Loucy (cell line): ENCODE data around the gene WDR93.

ENCODE experiments used
- H2AFZ ChIP-seq: fragments of 200-600 bp; sonication (generic); 2 replicates; pipeline ENCODE4 v1.6.0; 2016; ENCODE audit warnings: antibody characterized with exemption, mild to moderate bottlenecking, low read length, moderate library complexity
- H3F3A ChIP-seq: fragments of 200-600 bp; 2 replicates; pipeline ENCODE4 v1.6.0; 2016; ENCODE audit warnings: antibody characterized with exemption, low read depth, mild to moderate bottlenecking
- H3K27me3 ChIP-seq: fragments of 200-600 bp; sonication (generic); 2 replicates; pipeline ENCODE4 v1.6.1; 2014; ENCODE audit warnings: low read length, mild to moderate bottlenecking; ENCODE audit not compliant: insufficient read depth, poor library complexity, severe bottlenecking
- H3K36me3 ChIP-seq: fragments of 200-600 bp; sonication (generic); 2 replicates; pipeline ENCODE4 v1.6.1; 2016; ENCODE audit warnings: low read length; ENCODE audit not compliant: insufficient read depth
- H3K4me1 ChIP-seq: fragments of 200-600 bp; sonication (generic); 2 replicates; pipeline ENCODE4 v1.5.1; 2014; ENCODE audit warnings: low read length, mild to moderate bottlenecking; ENCODE audit not compliant: insufficient read depth, poor library complexity, severe bottlenecking
- H3K4me2 ChIP-seq: fragments of 200-600 bp; sonication (generic); 2 replicates; pipeline ENCODE4 v1.6.0; 2014; ENCODE audit warnings: antibody characterized with exemption, low read length, low read depth, mild to moderate bottlenecking; ENCODE audit not compliant: poor library complexity, severe bottlenecking
- H3K4me3 ChIP-seq: fragments of 200-600 bp; sonication (generic); 2 replicates; pipeline ENCODE4 v1.5.1; 2014; ENCODE audit warnings: low read length, mild to moderate bottlenecking, mixed read lengths; ENCODE audit not compliant: poor library complexity, severe bottlenecking
- H3K79me2 ChIP-seq: fragments of 200-600 bp; sonication (generic); 2 replicates; pipeline ENCODE4 v1.6.1; 2014; ENCODE audit warnings: low read length; ENCODE audit not compliant: insufficient read depth
- H3K9ac ChIP-seq: fragments of 200-600 bp; sonication (generic); 2 replicates; pipeline ENCODE4 v1.6.0; 2014; ENCODE audit warnings: mild to moderate bottlenecking, low read depth, low read length, moderate library complexity; ENCODE audit not compliant: poor library complexity, severe bottlenecking
- H3K9me2 ChIP-seq: fragments of 200-600 bp; sonication (generic); replicated peaks from 2 replicates; pipeline ENCODE4 v1.6.1; 2016; ENCODE audit warnings: low read depth, low read length, mixed read lengths
- H3K9me3 ChIP-seq: fragments of 200-600 bp; sonication (generic); 2 replicates; pipeline ENCODE4 v1.6.1; 2014; ENCODE audit warnings: mild to moderate bottlenecking, antibody characterized with exemption, low read length, low read depth; ENCODE audit not compliant: insufficient read depth
- H4K20me1 ChIP-seq: fragments of 200-600 bp; sonication (generic); 2 replicates; pipeline ENCODE4 v1.6.0; 2014; ENCODE audit warnings: antibody characterized with exemption, low read length, mild to moderate bottlenecking; ENCODE audit not compliant: insufficient read depth, poor library complexity, severe bottlenecking
- EZH2phosphoT487 ChIP-seq: fragments of 200-600 bp; IDR thresholded peaks from 2 replicates; pipeline ENCODE4 v1.6.1; 2018; ENCODE audit warnings: antibody characterized with exemption, mild to moderate bottlenecking, moderate library complexity, borderline replicate concordance
- TF ChIP-seq, protein P1 (sequence below): fragments of 200-600 bp; sonication (generic); conservative IDR thresholded peaks from 2 replicates; pipeline ENCODE4 v1.5.1; 2014; ENCODE audit warnings: mild to moderate bottlenecking, antibody characterized with exemption, low read length

The WDR93 gene

DNA sequence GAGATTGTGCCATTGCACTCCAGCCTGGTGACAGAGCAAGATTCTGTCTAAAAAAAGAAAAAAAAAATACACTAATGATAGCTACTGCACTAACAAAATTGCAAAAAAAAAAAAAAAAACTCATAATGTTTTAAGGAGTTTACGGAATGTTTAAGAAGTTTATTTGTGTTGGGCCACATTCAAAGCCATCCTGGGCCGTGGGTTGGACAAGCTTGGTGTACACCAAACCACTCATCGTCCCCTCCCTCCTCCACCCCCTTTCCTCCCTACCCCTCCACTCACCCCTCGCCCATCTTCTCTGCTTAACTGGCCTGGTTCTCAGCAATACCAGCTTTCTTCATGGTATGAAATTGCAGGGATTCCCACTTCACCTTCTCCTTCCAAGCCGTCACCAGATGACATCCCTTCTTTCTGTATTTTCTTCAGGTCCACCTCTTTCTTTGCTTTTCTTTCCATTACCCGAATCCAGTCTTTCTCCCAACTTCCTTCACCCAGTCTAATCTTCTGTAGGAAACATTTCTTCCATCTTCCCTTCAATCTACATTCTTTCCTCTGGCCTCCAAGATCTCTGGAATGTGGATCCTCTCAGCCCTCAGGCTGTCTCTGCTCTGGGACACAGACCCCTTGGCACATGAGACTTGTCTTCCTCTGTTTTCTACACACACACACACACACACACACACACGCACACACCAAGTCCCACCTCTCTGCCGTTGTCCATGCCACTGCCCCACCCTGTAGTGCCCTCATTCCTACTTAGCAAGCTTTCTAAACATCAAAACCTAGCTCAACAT is 63.9 kb downstream of the WDR93 start:
- Histone ChIP-seq H3F3A (no peaks in the 10 kb centered on the region), H3K4me2 (no peak overlapping the region), H3K9ac (no peak overlapping the region), H3K27me3 (no peaks in the 10 kb centered on the region), H3K79me2 (no peaks in the 10 kb centered on the region), H3K36me3 (no peaks in the 10 kb centered on the region), H4K20me1 (no peaks in the 10 kb centered on the region), H3K9me2 (no peaks in the 10 kb centered on the region), H3K4me3 (no peak overlapping the region), H3K4me1 (no peaks in the 10 kb centered on the region), H2AFZ (no peak overlapping the region), H3K9me3 (no peaks in the 10 kb centered on the region)
- TF ChIP-seq EZH2phosphoT487 = no peak
- TF ChIP-seq, protein P1, sequence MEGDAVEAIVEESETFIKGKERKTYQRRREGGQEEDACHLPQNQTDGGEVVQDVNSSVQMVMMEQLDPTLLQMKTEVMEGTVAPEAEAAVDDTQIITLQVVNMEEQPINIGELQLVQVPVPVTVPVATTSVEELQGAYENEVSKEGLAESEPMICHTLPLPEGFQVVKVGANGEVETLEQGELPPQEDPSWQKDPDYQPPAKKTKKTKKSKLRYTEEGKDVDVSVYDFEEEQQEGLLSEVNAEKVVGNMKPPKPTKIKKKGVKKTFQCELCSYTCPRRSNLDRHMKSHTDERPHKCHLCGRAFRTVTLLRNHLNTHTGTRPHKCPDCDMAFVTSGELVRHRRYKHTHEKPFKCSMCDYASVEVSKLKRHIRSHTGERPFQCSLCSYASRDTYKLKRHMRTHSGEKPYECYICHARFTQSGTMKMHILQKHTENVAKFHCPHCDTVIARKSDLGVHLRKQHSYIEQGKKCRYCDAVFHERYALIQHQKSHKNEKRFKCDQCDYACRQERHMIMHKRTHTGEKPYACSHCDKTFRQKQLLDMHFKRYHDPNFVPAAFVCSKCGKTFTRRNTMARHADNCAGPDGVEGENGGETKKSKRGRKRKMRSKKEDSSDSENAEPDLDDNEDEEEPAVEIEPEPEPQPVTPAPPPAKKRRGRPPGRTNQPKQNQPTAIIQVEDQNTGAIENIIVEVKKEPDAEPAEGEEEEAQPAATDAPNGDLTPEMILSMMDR = no peak

DNA sequence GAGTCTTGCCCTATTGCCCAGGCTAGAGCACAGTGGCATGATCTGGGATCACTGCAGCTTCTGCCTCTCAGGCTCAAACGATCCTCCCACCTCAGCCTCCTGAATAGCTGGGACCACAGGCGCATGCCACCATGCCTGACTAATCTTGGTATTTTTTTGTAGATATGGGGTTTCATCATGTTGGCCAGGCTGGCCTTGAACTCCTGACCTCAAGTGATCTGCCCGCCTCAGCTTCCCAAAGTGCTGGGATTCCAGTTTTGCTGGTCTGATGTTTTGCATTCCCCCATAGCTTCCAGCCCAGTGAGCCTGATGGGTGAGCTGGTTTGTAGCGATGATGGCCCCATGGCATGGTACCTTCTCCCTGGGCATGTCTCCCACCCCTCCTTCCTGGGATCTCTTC is 65.1 kb downstream of the WDR93 start:
- TF ChIP-seq, protein P1 = no peak
- no peak for TF ChIP-seq EZH2phosphoT487
- Histone ChIP-seq H3K36me3 (no peaks in the 10 kb centered on the region), H3K27me3 (no peaks in the 10 kb centered on the region), H2AFZ (no peak overlapping the region), H3K9me2 (no peaks in the 10 kb centered on the region), H3K9me3 (no peaks in the 10 kb centered on the region), H4K20me1 (no peaks in the 10 kb centered on the region), H3K4me3 (no peak overlapping the region), H3F3A (no peaks in the 10 kb centered on the region), H3K79me2 (no peaks in the 10 kb centered on the region), H3K9ac (no peak overlapping the region), H3K4me2 (no peak overlapping the region), H3K4me1 (no peaks in the 10 kb centered on the region)

DNA sequence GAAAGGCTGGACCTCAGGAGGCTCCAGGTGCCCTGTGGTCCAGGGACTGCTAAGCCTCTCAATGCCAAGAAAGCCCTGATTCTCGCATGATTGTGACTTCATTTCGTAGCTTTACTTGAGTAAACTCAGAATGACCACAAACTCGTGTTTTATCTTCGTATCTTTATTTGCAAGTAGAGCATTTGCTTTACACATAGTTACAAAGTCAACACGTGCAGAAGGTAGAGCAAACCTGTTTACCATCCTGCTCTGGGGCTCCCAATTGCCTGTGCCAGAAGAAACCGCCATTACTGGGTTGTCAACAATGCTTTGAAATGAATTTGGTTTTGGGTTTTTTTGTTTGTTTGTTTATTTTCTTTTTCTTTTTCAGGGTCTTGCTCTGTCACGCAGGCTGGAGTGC is 66.3 kb downstream of the WDR93 start:
- H3K4me2 ChIP-seq = no peak overlapping the region
- no peaks in the 10 kb centered on the region for H3K4me1 ChIP-seq
- no peaks in the 10 kb centered on the region for H3K9me2 ChIP-seq
- H3F3A ChIP-seq = no peaks in the 10 kb centered on the region
- no peak overlapping the region for H3K4me3 ChIP-seq
- no peak overlapping the region for H3K9ac ChIP-seq
- H3K79me2 ChIP-seq = no peaks in the 10 kb centered on the region
- no peaks in the 10 kb centered on the region for H3K27me3 ChIP-seq
- H4K20me1 ChIP-seq = no peaks in the 10 kb centered on the region
- no peaks in the 10 kb centered on the region for H3K9me3 ChIP-seq
- no peak for TF ChIP-seq EZH2phosphoT487
- TF ChIP-seq, protein P1 = no peak
- no peaks in the 10 kb centered on the region for H3K36me3 ChIP-seq
- no peak overlapping the region for H2AFZ ChIP-seq
